ENCODE measurements around the gene EXOSC3. TPM values are rescaled to one million over a fixed set of nuclear protein-coding genes. Genes with fewer than 3 reads are reported as not detected.

Gene EXOSC3
- total and polyA plus RNA-seq, 8 donors, result 25.6 to 43.4 (median 36.0) TPM

- intact Hi-C loops (cut with DNase I), result no loop called here
- no peak for TF ChIP-seq CTCF (IDR thresholded peaks at IDR 0.05)
Measured at GRCh38 chr9:37732952-37733351, 51.9 kb downstream of the EXOSC3 start.

GRCh38 chr9:37732086-37732741, 52.6 kb downstream of the EXOSC3 start:
- Histone ChIP-seq H3K9me3 (no peaks in the 10 kb centered on the region), H3K4me1 (no peaks in the 10 kb centered on the region), H3K4me3 (no peak overlapping the region), H3K27ac (no peak overlapping the region), H3K36me3 (no peaks in the 10 kb centered on the region), H3K27me3 (peaks cover 14 to 43% of the 10 kb centered on the region in 2 donors)
- intact Hi-C loops (cut with DNase I), result no loop called here
- ATAC-seq (no peak), DNase-seq (no peak)
- no peak for TF ChIP-seq CTCF (IDR thresholded peaks at IDR 0.05)

More at GRCh38 chr9:37732952-37733351, 51.9 kb downstream of the EXOSC3 start:
- no peaks in the 10 kb centered on the region for H3K36me3 ChIP-seq
- H3K27me3 ChIP-seq, result peaks cover 14 to 40% of the 10 kb centered on the region in 2 donors
- ATAC-seq, result no peak
- DNase-seq, result no peak
- H3K9me3 ChIP-seq, result no peaks in the 10 kb centered on the region
- H3K4me3 ChIP-seq, result no peak overlapping the region
- no peaks in the 10 kb centered on the region for H3K4me1 ChIP-seq
- H3K27ac ChIP-seq, result no peak overlapping the region

DNA sequence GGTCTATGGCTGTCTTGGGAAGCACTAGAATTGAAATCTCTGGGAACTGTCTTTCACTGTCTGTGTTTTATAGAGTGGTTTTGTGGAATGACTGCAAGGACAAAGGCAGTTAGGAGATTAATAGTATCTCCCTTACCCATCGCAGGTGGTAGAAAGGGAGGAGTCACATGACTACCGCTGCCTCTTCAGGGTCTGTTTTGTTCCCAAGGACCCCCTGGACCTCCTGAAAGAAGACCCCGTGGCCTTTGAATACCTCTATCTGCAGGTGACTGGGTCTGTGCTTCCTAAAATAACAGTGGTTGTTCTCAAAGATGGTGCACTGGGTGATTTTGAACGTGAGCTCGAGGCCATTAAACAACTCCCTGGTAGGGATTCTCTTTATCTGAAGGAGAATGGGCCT, 54.0 kb downstream of the EXOSC3 start:
- Histone ChIP-seq H3K27ac (no peak overlapping the region), H3K27me3 (peaks cover 14 to 43% of the 10 kb centered on the region in 2 donors), H3K4me3 (no peak overlapping the region), H3K9me3 (no peaks in the 10 kb centered on the region), H3K36me3 (no peaks in the 10 kb centered on the region), H3K4me1 (no peaks in the 10 kb centered on the region)
- intact Hi-C loops (cut with DNase I), result no loop called here
- DNase-seq, result no peak
- ATAC-seq, result no peak
- no peak for TF ChIP-seq CTCF (IDR thresholded peaks at IDR 0.05)

DNA sequence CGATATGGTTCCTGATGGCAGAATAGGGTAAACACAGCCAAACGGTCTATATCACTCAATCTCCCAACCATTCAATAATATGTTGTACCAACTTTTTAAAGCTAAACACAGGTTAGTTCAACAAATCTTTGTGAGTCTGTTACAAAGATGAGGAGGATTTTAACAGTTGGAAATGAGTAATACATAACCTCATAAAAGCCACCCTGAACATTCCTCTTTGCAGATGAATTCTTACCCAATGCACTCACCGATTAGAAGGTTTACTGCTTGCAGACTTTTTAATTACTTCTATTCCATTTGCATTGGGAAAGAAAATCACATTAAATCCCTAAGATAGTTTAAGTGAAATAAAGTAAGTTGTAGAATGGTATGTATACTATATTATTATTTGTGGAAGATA, 54.6 kb downstream of the EXOSC3 start:
- ATAC-seq, result no peak
- no peak for DNase-seq
- Histone ChIP-seq H3K4me3 (no peak overlapping the region), H3K9me3 (no peaks in the 10 kb centered on the region), H3K36me3 (no peaks in the 10 kb centered on the region), H3K4me1 (no peaks in the 10 kb centered on the region), H3K27me3 (peaks cover 14 to 43% of the 10 kb centered on the region in 2 donors), H3K27ac (no peak overlapping the region)
- intact Hi-C loops (cut with DNase I), result no loop called here
- no peak for TF ChIP-seq CTCF (IDR thresholded peaks at IDR 0.05)

Other genes starting within 250 kb of the EXOSC3 start
- 1 to 10 TPM; 8.0 to 8.2 TPM for gene FBXO10, start 208.7 kb downstream of the EXOSC3 start, total RNA-seq
- gene FBXO10, start 208.7 kb downstream of the EXOSC3 start, polyA plus RNA-seq (ENCODE audit: insufficient read length in 6 of 6), result 10 to 100 TPM in 4 of 6 donors, 1 to 10 TPM in 2; 8.9 to 12.0 (median 10.5) TPM
- gene TOMM5, start 192.5 kb downstream of the EXOSC3 start, total RNA-seq, result 10 to 100 TPM; 65.5 to 94.1 TPM
- 100 to 1,000 TPM in 4 of 6 donors, 10 to 100 TPM in 2; 95.6 to 112 (median 103) TPM for gene TOMM5, start 192.5 kb downstream of the EXOSC3 start, polyA plus RNA-seq (ENCODE audit: insufficient read length in 6 of 6)
- not detected for gene FRMPD1, start 134.1 kb downstream of the EXOSC3 start, total RNA-seq
- gene FRMPD1, start 134.1 kb downstream of the EXOSC3 start, polyA plus RNA-seq (ENCODE audit: insufficient read length in 6 of 6), result under 1 TPM; 0.03 to 0.31 (median 0.18) TPM
- gene TRMT10B, start 31.3 kb downstream of the EXOSC3 start, total RNA-seq, result 1 to 10 TPM; 5.8 to 7.5 TPM
- 10 to 100 TPM; 21.5 to 32.2 (median 26.9) TPM for gene TRMT10B, start 31.3 kb downstream of the EXOSC3 start, polyA plus RNA-seq (ENCODE audit: insufficient read length in 6 of 6)
- 10 to 100 TPM; 24.8 to 25.3 TPM for gene DCAF10, start 15.7 kb upstream of the EXOSC3 start, total RNA-seq
- 10 to 100 TPM; 29.3 to 37.3 (median 31.9) TPM for gene DCAF10, start 15.7 kb upstream of the EXOSC3 start, polyA plus RNA-seq (ENCODE audit: insufficient read length in 6 of 6)
- 10 to 100 TPM; 30.8 to 39.9 TPM for gene SLC25A51, start 119.1 kb upstream of the EXOSC3 start, total RNA-seq
- 10 to 100 TPM; 16.3 to 19.7 (median 18.6) TPM for gene SLC25A51, start 119.1 kb upstream of the EXOSC3 start, polyA plus RNA-seq (ENCODE audit: insufficient read length in 6 of 6)

All from left lung (tissue), 10 donors.